Uterus (tissue), 4 donors: ENCODE data around the gene IGF2. TPM values are rescaled to one million over a fixed set of nuclear protein-coding genes. Genes with fewer than 3 reads are reported as not detected.

Source experiments
- DNase-seq, 2 donors: peaks; one replicate each; pipeline ENCODE4 v3.0.0-alpha.2; 2019 to 2020
- H3K27ac ChIP-seq, 2 donors: fragments of 200-600 bp; sonication (generic); 1 replicate in 1 of 2; 2 replicates in 1 of 2; pipeline ENCODE4 v1.5.1; 2016 to 2018
- H3K27me3 ChIP-seq, 2 donors: fragments of 200-600 bp; sonication (generic); one replicate each; pipeline ENCODE4 v1.5.1; 2018 to 2019; ENCODE audit warnings: control low read depth in 1 of 2
- H3K36me3 ChIP-seq, 2 donors: fragments of 200-600 bp; sonication (generic); one replicate each; pipeline ENCODE4 v1.5.1; 2019; ENCODE audit warnings: control low read depth in 1 of 2
- H3K4me1 ChIP-seq, 2 donors: fragments of 200-600 bp; sonication (generic); one replicate each; pipeline ENCODE4 v1.5.1; 2018 to 2019; ENCODE audit warnings: control low read depth in 1 of 2
- H3K4me3 ChIP-seq, 2 donors: fragments of 200-600 bp; sonication (generic); 1 replicate in 1 of 2; 2 replicates in 1 of 2; pipeline ENCODE4 v1.5.1; 2018 to 2019; ENCODE audit warnings: mild to moderate bottlenecking in 1 of 2
- H3K9me3 ChIP-seq, 2 donors: fragments of 200-600 bp; sonication (generic); one replicate each; pipeline ENCODE4 v1.5.1; 2019; ENCODE audit warnings: control low read depth in 1 of 2
- POLR2A ChIP-seq, 2 donors: fragments of 450-650 bp; IDR thresholded peaks; one replicate each; pipeline ENCODE4 v1.6.1; 2016; ENCODE audit warnings: antibody characterized with exemption in 2 of 2, mild to moderate bottlenecking in 1 of 2, moderate library complexity in 1 of 2
- intact Hi-C: fragments of 100-400 bp; cut with DNase I; formaldehyde crosslinking; loops from one replicate; pipeline ENCODE4 v1.15.1; 2023; ENCODE audit warnings: low total_unique reads
- total RNA-seq, 4 donors: library from RNA; depleted of rRNA in 3 of 4; stranded (reverse); fragments of >200 nt in 3 of 4; gene quantifications; one replicate each; pipeline versions ENCODE4 v1.1.0 to v1.2.4, GENCODE V29; 2014 to 2023
- TF ChIP-seq, protein P1 (sequence below), 4 experiments: fragments of 200-600 bp in 2 of 4; fragments of 450-650 bp in 2 of 4; sonication (generic) in 2 of 4; IDR thresholded peaks; one replicate each; pipeline ENCODE4 v1.5.1; 2016 to 2019; ENCODE audit warnings: antibody characterized with exemption in 4 of 4, mild to moderate bottlenecking in 2 of 4, moderate library complexity in 1 of 4
- donor health status: DM: yes; HTN: yes; CAD: no.

IGF2 gene
- total RNA-seq, 4 donors from 2014 or later = 54.1 to 347 (median 188) TPM

DNA sequence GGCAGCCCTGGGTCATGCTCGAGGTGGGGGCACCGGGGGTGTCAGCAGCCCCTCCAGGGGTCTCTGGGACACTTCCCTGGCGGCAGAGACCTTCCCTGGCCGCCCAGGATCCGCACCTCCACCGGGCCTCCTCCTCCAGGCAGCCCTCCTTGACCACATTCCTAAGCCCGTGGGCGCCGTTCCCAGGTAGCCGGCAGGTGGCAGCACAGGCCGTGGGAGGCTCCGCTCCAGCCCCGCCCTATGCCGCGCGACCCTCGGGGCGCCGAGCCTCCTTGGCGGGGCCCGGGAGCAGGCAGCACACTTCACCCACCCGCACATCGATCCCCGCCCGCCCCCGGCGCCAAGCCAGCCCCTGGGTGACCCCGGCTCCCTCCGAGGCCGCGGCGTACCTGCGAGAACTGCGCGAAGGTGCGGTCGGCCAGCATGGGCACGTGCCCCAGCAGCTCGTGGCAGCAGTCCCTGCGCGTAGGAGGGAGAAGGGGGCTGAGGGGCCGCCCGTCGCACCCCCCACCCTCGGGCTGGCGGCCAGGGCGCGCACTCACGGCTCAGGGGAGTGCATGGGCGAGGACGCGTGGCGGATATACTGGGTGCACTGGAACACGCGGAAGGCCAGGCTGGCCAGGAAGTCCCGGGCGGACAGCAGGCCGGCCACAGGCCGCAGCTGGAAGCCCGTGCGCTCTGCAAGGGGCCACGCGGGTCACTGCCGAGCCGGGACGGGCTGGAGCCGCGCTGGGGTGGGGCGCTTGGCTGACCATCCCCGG, 27.1 kb upstream of the IGF2 start:
- no peaks in the 10 kb centered on the region for H3K36me3 ChIP-seq
- TF ChIP-seq, protein P1, sequence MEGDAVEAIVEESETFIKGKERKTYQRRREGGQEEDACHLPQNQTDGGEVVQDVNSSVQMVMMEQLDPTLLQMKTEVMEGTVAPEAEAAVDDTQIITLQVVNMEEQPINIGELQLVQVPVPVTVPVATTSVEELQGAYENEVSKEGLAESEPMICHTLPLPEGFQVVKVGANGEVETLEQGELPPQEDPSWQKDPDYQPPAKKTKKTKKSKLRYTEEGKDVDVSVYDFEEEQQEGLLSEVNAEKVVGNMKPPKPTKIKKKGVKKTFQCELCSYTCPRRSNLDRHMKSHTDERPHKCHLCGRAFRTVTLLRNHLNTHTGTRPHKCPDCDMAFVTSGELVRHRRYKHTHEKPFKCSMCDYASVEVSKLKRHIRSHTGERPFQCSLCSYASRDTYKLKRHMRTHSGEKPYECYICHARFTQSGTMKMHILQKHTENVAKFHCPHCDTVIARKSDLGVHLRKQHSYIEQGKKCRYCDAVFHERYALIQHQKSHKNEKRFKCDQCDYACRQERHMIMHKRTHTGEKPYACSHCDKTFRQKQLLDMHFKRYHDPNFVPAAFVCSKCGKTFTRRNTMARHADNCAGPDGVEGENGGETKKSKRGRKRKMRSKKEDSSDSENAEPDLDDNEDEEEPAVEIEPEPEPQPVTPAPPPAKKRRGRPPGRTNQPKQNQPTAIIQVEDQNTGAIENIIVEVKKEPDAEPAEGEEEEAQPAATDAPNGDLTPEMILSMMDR (IDR thresholded peaks at IDR 0.05) = peak; percentile 33 to 50 (median 49)
- no peak for TF ChIP-seq POLR2A (IDR thresholded peaks at IDR 0.05)
- intact Hi-C loops = no loop called here
- H3K27ac ChIP-seq = no peak overlapping the region
- DNase-seq = no peak
- peaks cover 0 to 3% of the 10 kb centered on the region in 2 donors for H3K4me1 ChIP-seq
- peak overlapping the region in 1 of 2 donors; percentile 21 for H3K4me3 ChIP-seq
- no peaks in the 10 kb centered on the region for H3K9me3 ChIP-seq
- H3K27me3 ChIP-seq = no peaks in the 10 kb centered on the region

DNA sequence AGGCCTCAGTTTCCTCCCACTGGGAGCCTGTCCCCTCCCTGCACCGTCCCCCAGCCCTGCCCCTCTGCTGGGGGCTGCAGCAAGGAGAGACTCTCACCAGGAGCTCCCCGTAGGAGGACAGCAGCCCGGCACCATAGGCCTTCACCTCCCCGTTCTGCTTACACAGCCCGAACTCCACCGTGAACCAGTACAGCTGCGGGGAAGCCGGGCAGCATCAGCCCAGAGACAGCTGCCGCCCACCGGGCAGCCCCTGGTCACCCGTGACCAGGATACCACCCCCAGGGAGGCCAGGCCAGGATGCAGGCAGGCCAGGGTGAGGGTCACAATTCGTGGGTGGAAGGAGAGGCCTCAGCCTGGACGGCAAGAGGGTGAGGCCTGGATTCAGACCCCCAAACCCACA, 26.4 kb upstream of the IGF2 start:
- TF ChIP-seq, protein P1 (IDR thresholded peaks at IDR 0.05) = no peak
- TF ChIP-seq POLR2A (IDR thresholded peaks at IDR 0.05) = no peak
- Histone ChIP-seq H3K4me1 (peaks cover 0 to 3% of the 10 kb centered on the region in 2 donors), H3K27me3 (no peaks in the 10 kb centered on the region), H3K36me3 (no peaks in the 10 kb centered on the region), H3K9me3 (no peaks in the 10 kb centered on the region), H3K4me3 (no peak overlapping the region), H3K27ac (no peak overlapping the region)
- intact Hi-C loops = no loop called here
- no peak for DNase-seq

DNA sequence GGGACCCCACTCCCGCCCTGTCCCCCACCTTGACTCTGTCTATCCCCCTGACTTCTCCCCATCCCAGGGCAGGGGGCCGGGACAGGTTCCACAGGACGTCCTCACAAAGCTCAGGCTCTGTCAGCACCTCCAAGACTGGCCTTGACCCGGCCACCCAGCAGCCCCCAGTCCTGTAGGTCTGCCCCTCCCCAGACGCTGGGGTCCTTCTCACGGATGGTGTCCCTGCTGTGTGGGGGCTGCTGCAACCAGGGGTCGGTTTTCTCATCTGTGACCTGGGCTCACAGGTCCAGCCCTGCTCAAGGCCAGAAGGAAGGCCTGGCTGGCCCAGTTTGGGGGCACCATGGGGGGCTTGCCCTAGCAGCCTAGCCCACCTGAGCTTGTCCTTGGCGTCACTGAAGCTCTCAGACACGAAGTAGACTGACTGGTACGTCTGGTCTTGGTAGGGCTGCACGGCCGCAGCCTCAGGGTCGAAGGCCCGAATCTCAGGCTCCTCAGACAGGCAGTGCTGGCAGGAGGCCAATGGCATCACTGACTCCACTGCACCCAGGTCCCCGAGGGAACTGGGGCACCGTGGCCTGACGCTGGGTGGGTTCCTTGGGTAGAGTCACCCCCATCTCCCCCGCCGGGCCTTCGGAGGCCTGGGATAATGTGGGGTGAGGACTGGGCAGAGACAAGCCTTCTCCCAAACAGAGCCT, 25.8 kb upstream of the IGF2 start:
- Histone ChIP-seq H3K27ac (no peak overlapping the region), H3K27me3 (no peaks in the 10 kb centered on the region), H3K36me3 (no peaks in the 10 kb centered on the region), H3K9me3 (no peaks in the 10 kb centered on the region), H3K4me3 (no peak overlapping the region), H3K4me1 (peaks cover 0 to 3% of the 10 kb centered on the region in 2 donors)
- intact Hi-C loops = no loop called here
- DNase-seq = no peak
- no peak for TF ChIP-seq POLR2A (IDR thresholded peaks at IDR 0.05)
- TF ChIP-seq, protein P1 (IDR thresholded peaks at IDR 0.05) = no peak

DNA sequence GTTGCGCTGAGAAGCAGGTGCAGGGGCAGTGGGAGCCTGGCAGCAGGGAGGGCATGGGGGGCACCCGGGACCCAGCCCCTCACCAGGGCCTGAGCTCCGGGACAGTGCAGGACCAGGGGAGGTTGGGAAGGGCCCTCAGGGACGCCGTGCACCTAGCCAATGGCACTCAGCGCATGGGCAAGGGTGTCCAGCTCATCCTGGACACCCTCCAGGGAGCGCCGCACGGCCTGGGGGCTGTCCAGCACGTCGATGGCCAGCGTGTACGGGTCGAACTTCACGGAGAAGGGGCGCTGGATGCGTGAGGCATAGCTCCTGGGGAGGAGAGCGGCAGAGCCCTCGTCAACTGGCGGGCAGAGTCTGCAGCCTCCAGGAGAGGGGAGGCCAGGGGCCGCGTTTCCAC, 24.9 kb upstream of the IGF2 start:
- intact Hi-C loops = no loop called here
- Histone ChIP-seq H3K9me3 (no peaks in the 10 kb centered on the region), H3K36me3 (no peaks in the 10 kb centered on the region), H3K27me3 (no peaks in the 10 kb centered on the region), H3K4me1 (peaks cover 0 to 3% of the 10 kb centered on the region in 2 donors), H3K27ac (no peak overlapping the region), H3K4me3 (no peak overlapping the region)
- TF ChIP-seq, protein P1 (IDR thresholded peaks at IDR 0.05) = no peak
- TF ChIP-seq POLR2A (IDR thresholded peaks at IDR 0.05) = no peak
- DNase-seq = no peak

DNA sequence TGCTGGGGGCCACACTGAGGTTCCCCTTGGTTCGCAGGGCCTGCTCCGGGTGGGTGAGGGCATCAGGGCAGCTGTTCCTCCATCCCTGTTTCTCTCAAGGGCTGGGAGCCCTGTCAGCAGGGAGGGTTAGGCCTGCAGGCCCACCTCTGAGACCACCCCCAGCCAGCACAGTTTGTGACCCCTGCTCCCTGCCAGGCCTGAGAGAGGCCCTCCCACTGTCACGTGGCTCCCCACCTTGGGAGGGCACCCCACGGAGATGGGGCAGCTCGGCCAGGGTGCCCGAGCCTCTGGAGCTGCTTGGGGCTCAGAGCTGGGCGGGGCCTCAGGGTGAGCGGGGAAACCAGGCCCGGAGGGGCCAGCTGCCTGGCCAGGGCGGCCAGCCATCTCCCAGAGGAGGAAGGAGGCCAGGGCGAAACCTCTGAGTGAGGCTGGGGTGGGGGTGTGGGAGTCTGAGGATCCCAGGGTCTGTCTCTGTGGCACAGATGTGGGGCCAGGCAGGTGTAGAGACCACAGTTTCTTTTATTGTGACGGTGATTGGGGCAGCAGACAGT, 24.3 kb upstream of the IGF2 start:
- no peaks in the 10 kb centered on the region for H3K27me3 ChIP-seq
- TF ChIP-seq POLR2A (IDR thresholded peaks at IDR 0.05) = no peak
- TF ChIP-seq, protein P1 (IDR thresholded peaks at IDR 0.05) = no peak

More for the DNA sequence above, 24.3 kb upstream of the IGF2 start:
- no peak overlapping the region for H3K4me3 ChIP-seq
- H3K9me3 ChIP-seq = no peaks in the 10 kb centered on the region
- no peak for DNase-seq
- no peak overlapping the region for H3K27ac ChIP-seq
- H3K36me3 ChIP-seq = no peaks in the 10 kb centered on the region
- H3K4me1 ChIP-seq = peaks cover 0 to 3% of the 10 kb centered on the region in 2 donors
- intact Hi-C loops = no loop called here
